Measurements from ENCODE around the gene MINDY4.

The MINDY4 gene

DNA sequence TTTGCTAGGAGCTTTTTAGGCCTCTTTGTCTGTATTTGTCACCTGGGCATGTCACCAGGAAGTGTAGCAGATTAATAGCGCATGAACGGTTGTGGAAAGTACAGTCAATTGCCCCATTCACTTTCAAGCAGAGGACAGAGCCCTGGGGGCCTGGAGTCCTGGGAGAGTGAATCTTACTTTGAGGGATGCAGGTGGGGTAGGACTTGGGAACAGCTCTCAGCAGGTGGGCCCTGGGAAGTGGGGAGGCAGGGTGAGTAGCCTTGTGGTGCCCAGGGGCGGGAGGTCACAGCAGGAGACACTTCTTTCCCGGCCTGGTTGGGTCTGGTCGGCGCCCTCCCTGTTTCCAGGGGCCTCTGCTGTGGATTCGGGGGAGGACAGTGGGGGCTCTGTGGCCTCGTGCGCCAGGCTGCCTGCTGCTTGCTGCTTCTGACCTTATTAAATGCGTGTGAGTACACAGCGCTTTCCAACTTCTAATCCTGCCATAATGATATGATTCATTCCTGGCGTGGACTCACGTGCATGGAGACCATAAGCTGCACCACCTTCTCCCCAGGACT is 88.8 kb downstream of the MINDY4 start:
- no peak for DNase-seq

- DNase-seq: no peak
Observed at GRCh38 chr7:30861612-30862011, 90.4 kb downstream of the MINDY4 start.

DNA sequence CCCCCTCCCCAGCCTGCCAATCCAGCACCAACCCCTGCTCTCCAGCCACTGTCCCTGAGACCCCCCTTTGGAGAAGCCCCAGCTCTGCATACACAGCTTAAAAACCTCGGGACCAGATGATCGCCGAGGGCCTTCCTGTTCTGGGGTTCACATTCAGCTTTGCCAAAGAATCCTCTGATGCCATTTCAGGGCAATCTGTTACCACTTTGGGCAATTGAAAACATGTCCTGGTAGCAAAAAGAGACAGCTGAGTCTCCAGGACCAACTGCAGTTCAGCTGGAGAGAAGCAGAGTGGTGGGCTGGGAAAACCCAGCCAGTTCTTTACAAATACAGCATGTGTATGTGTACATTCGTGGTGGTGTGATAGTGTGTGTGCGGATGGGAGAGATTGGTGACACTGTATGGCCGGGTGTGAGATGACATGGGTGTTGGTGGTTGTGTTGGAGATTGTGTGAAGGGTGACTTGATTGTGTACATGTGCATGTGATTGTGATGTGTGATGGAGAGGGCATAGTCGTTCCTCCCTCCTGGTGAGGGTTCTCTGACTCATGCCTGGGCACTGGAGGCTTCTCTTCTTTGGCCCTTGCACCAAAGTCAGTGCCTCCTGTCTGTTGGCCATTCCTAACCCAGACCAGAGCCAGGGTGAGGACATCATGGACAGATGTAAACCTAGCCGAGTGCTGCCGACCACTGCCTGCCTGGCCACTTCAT is 91.9 kb downstream of the MINDY4 start:
- DNase-seq: no peak

DNA sequence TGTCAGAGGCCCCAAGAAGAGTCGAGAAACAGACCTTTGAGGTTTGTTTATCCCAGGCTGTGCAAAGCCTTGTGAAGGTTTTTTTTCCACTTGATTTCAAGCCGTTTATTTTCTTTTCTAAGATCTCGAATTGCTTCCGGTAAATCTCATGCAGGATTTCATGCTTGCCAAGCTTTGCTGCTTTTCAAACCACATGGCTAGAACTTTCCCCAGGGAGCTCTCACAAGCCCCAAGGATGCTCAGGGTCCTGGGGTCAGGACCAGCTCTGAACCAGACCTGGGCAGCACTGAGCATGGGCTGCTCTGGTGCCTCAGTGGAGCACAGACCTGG is 92.5 kb downstream of the MINDY4 start:
- DNase-seq: peak; percentile 8

GRCh38 chr7:30864101-30864500 is 92.9 kb downstream of the MINDY4 start:
- no peak for DNase-seq

DNA sequence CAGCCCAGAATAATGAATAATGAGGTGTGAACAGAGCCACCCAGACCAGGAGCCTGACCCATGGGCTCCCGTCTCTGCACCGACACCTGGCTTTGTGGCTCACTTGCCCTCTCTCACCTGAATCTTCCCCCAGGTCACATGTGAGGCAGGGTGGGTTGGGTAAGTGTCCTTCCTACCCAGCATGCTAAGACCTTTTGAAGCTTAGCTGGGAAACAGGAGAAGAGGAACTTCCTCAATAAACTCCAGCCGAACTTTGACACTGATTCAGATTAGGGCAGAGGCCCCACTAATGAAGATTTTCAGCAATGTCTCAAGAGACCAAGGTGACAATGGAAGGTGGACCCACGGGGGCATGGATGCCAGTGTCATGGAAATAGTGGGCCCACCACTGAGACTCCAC is 93.9 kb downstream of the MINDY4 start:
- no peak for DNase-seq

DNA sequence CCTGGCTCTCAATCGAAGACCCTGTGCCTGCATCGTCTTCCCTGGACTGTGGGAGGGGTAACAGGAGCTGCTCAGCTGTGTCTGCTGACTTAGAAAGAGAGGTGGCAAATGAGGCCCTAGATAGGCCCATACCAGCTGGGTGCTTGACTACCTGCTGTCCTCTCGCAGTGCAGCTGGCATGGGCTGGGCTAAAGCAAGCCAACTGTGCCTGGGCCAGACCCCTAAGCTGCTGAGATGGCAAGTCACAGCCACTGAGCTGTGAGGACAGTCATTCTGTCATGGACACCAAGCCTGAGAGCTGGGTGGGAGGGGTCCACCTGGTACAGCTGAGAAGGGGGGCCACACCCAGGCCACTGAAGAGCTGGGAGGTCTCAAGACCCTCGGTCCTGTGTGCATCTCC is 94.6 kb downstream of the MINDY4 start:
- no peak for DNase-seq

- no peak for DNase-seq
Observed at GRCh38 chr7:30866939-30867338, 95.7 kb downstream of the MINDY4 start.

DNA sequence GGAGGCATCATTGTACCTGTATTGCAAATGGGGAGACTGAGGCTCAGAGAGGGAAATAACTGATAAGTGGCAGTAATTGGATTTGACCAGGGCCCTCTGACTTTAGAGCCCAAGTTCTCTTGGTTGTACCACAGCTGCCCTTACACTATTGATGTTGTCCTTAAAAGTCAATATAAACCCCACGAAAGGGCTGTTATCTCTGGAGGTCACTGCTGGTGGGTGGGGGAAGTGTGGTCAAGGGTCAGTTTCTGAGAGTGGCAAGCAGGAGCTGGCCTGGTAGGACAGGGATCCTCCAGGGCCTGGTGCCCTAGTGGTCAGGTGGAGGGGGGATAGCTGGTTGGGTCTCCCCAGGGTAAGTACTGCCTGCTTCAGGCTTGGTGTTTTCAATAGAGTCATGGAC is 96.3 kb downstream of the MINDY4 start:
- DNase-seq: no peak

GRCh38 chr7:30869794-30870611 is 98.8 kb downstream of the MINDY4 start:
- peak; percentile 12 for DNase-seq

DNA sequence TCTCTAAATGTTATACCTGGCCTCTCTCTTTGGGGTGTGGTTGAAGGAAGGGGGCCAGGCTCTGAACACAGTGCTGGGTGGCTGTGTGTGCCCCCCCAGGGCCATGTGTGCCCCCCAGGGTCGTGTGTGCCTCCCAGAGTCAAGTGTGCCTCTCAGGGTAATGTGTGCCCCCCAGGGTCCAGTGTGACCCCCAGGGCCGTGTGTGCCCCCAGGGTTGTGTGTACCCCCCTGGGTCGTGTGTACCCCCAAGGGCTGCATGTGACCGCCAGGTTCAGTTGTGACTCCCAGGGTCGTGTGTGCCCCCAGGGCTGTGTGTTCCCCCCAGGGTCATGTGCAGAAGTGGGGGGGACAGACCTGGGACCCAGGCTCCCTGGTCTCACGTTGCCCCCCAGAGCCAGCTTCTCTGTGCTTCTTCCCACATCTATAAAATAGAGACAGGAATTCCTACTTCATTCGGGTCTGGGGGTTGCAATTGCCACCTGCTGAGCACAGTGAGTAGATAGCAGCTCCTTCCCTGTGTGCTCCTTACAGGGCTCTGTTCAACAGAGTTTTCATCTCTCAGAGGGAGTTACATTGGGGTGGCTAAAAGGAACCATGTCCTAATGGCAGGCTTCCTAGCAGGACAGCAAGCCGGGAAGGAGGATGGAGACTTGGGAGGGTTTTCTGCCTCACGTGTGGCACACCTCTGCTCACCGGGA is 99.8 kb downstream of the MINDY4 start:
- DNase-seq: no peak

GRCh38 chr7:30871655-30872054 is 100.4 kb downstream of the MINDY4 start:
- no peak for DNase-seq

DNA sequence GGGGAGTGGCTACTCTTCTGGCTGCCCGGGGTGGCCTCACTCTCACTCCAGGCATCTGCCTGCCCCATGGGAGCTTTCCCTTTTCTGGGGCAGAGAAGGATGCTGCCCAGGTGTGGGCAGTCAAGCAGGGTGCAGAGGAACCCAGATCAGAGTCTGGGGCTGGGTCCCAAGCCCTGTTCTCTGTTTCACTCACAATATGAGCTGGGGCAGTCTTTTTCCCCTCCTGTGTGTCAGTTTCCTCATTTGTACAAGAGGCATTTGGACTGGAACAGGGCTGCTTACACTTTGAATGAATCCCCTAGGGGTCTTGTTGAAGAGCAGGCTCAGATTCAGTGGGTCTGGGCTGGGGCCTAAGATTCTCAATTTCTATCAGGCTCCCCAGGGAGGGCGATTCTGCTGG is 102.0 kb downstream of the MINDY4 start:
- DNase-seq: no peak

GRCh38 chr7:30873656-30874055 is 102.4 kb downstream of the MINDY4 start:
- DNase-seq: no peak

GRCh38 chr7:30874656-30875302 is 103.6 kb downstream of the MINDY4 start:
- DNase-seq: no peak

- no peak for DNase-seq
Observed at GRCh38 chr7:30877015-30877769, 106.0 kb downstream of the MINDY4 start.

GRCh38 chr7:30877993-30878392 is 106.8 kb downstream of the MINDY4 start:
- no peak for DNase-seq

DNA sequence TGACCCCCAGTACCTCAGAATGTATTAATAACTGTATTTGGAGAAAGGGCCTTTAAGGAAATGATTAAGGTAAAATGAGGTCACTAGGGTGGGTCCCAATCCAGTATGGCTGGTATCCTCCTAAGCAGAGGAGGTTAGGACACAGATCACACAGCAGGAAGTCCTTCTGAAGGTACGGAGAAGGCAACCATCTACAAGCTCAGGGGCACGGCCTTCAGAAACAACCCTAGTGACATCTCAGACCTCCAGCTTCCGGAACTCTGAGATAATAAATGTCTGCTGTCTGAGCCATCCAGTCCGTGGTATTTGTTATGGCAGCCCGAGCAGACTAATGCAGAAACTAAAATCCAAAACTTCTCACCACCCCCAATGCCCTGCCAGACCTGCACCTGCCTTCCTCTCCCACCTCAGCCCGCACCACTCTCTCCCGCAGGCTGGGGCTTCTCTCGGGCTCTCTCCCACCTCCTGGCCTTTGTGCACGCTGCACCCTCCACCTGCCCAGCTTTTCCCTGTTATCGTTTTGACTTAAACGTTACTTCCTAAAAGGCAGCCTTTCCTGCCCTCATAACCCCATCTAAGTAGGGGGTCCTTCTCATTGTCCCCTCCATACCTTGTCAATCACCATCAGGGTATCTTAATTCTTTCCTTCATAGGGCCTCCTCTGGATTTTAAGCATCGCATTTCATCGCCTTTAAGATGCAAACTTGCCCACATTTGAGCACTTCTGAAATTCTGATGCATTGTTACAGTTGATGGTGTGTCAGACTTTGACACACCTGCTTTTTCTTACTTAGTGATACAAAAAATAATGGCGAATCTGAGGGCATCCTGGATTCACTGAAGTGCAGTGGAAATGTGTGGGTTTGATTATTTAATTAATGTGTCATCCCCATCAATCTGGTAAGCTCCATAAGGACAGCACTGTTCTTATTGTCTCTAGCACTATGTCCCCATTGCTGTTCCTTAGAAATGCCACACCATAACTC is 108.2 kb downstream of the MINDY4 start:
- DNase-seq: no peak

DNA sequence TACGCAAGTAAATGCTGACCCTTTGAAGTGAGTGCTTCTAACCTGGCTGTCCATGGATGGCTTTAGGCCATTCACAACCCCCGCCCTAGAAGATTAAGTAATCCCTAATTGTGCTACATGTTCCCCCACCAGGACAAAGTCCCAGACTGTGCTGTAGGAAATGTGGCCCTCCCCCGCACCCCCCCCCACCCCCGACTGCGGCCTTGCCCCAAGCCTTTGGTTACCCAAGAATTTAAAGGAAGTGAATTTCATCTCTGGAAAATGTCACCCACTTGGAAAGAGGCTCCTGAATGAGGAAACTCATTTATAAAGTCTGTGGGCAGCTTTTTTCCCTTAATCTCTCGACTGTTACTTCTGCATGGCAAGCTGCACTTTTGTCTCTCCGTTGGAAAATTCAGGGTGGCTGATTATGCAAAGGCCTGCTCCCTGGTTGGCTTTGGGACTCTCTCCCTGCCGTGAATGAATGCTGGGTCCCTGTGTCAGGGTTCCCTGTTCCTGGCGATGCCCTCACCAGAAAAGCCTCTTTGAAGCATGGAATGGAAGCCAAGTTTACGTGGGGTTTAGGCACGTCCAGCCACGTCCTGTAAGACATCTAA is 109.0 kb downstream of the MINDY4 start:
- DNase-seq: no peak

- no peak for DNase-seq
Observed at GRCh38 chr7:30880941-30881340, 109.7 kb downstream of the MINDY4 start.

GRCh38 chr7:30881448-30881847 is 110.2 kb downstream of the MINDY4 start:
- no peak for DNase-seq

Measured in amniotic stem cell (primary cell).